ENCODE data around the gene TSPAN1. TPM values are rescaled to one million over a fixed set of nuclear protein-coding genes. Genes with fewer than 3 reads are reported as not detected.
"Not testable (repeated sequence)": the region's sequence is repeated elsewhere in the genome, so short reads cannot be mapped to it uniquely, and the experiment has no call there.

TSPAN1 gene
- total RNA-seq, 1 experiment from 2014 or later: not detected

- no peaks in the 10 kb centered on the region for H3K9me3 ChIP-seq (ENCODE audit: low read depth, low read length, poor library complexity, severe bottlenecking)
- CTCF ChIA-PET: interaction anchor here (0.7 kb wide), 1 partner anchor 27 kb away, joined by 4 read pairs; no protein-coding TSS in a partner anchor
- no peaks in the 10 kb centered on the region for H3K36me3 ChIP-seq (ENCODE audit: insufficient read depth, low read length, poor library complexity, severe bottlenecking)
- intact Hi-C loops (cut with micrococcal nuclease; ENCODE audit: unreplicated experiment): no loop called here
- TF ChIP-seq, protein P1, sequence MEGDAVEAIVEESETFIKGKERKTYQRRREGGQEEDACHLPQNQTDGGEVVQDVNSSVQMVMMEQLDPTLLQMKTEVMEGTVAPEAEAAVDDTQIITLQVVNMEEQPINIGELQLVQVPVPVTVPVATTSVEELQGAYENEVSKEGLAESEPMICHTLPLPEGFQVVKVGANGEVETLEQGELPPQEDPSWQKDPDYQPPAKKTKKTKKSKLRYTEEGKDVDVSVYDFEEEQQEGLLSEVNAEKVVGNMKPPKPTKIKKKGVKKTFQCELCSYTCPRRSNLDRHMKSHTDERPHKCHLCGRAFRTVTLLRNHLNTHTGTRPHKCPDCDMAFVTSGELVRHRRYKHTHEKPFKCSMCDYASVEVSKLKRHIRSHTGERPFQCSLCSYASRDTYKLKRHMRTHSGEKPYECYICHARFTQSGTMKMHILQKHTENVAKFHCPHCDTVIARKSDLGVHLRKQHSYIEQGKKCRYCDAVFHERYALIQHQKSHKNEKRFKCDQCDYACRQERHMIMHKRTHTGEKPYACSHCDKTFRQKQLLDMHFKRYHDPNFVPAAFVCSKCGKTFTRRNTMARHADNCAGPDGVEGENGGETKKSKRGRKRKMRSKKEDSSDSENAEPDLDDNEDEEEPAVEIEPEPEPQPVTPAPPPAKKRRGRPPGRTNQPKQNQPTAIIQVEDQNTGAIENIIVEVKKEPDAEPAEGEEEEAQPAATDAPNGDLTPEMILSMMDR (conservative IDR thresholded peaks at IDR 0.05; ENCODE audit: low read depth, low read length): no peak
- TF ChIP-seq EZH2 (IDR thresholded peaks at IDR 0.05; ENCODE audit: borderline replicate concordance, low read depth, low read length, poor library complexity, severe bottlenecking): no peak
- no peak overlapping the region for H3K4me3 ChIP-seq (ENCODE audit: low read depth, low read length, poor library complexity, severe bottlenecking)
- POLR2A ChIA-PET (ENCODE audit: low non-redundant PET): no interaction called here
- no peaks in the 10 kb centered on the region for H3K4me1 ChIP-seq (ENCODE audit: insufficient read depth, low read length, poor library complexity, severe bottlenecking)
- DNase-seq (ENCODE audit: low spot score): no peak
- no peak overlapping the region for H3K27ac ChIP-seq (ENCODE audit: low read depth, low read length, poor library complexity, severe bottlenecking)
- BruUV-seq (replicated peaks): no TSS peak
- H3K27me3 ChIP-seq (replicated peaks; ENCODE audit: insufficient read depth, low read depth, low read length, poor library complexity): no peaks in the 10 kb centered on the region
Measured at GRCh38 chr1:46219551-46220520, 44.9 kb downstream of the TSPAN1 start.

DNA sequence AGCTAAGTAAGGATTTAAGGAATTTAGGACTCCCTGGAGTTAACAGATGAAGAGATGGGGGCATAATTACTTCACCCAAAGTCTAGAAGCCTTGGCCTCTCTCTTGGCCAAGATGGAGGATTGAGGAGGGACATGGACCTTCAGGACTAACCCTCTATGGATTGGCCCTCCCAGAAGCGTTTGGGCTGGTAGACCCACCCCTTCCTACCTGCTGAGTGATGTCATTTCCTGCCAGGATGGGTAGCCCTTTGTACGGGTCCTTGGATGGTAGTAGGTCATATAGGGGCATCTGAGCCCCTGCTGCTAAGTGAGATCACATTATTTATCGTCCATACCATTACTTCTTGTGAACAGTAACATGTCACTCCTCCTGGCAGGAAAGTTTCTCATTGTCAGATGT is 45.9 kb downstream of the TSPAN1 start:
- ChIA-PET POLR2A (ENCODE audit: low non-redundant PET) (no interaction called here), CTCF (interaction anchor here (0.7 kb wide), 1 partner anchor 26 kb away, joined by 4 read pairs; no protein-coding TSS in a partner anchor)
- BruUV-seq (replicated peaks): no TSS peak
- Histone ChIP-seq H3K9me3 (ENCODE audit: low read depth, low read length, poor library complexity, severe bottlenecking) (no peaks in the 10 kb centered on the region), H3K36me3 (ENCODE audit: insufficient read depth, low read length, poor library complexity, severe bottlenecking) (no peaks in the 10 kb centered on the region), H3K27me3 (replicated peaks; ENCODE audit: insufficient read depth, low read depth, low read length, poor library complexity) (no peaks in the 10 kb centered on the region), H3K4me3 (ENCODE audit: low read depth, low read length, poor library complexity, severe bottlenecking) (no peak overlapping the region), H3K4me1 (ENCODE audit: insufficient read depth, low read length, poor library complexity, severe bottlenecking) (no peaks in the 10 kb centered on the region), H3K27ac (ENCODE audit: low read depth, low read length, poor library complexity, severe bottlenecking) (no peak overlapping the region)
- TF ChIP-seq, protein P1 (conservative IDR thresholded peaks at IDR 0.05; ENCODE audit: low read depth, low read length): no peak
- TF ChIP-seq EZH2 (IDR thresholded peaks at IDR 0.05; ENCODE audit: borderline replicate concordance, low read depth, low read length, poor library complexity, severe bottlenecking): no peak
- DNase-seq (ENCODE audit: low spot score): no peak
- intact Hi-C loops (cut with micrococcal nuclease; ENCODE audit: unreplicated experiment): no loop called here

GRCh38 chr1:46221749-46222148 is 46.9 kb downstream of the TSPAN1 start:
- BruUV-seq (replicated peaks): no TSS peak
- intact Hi-C loops (cut with micrococcal nuclease; ENCODE audit: unreplicated experiment): no loop called here
- ChIA-PET POLR2A (ENCODE audit: low non-redundant PET) (no interaction called here), CTCF (no interaction called here)
- no peak for DNase-seq (ENCODE audit: low spot score)
- Histone ChIP-seq H3K27ac (ENCODE audit: low read depth, low read length, poor library complexity, severe bottlenecking) (no peak overlapping the region), H3K36me3 (ENCODE audit: insufficient read depth, low read length, poor library complexity, severe bottlenecking) (no peaks in the 10 kb centered on the region), H3K9me3 (ENCODE audit: low read depth, low read length, poor library complexity, severe bottlenecking) (no peaks in the 10 kb centered on the region), H3K4me3 (ENCODE audit: low read depth, low read length, poor library complexity, severe bottlenecking) (no peak overlapping the region), H3K4me1 (ENCODE audit: insufficient read depth, low read length, poor library complexity, severe bottlenecking) (no peaks in the 10 kb centered on the region), H3K27me3 (replicated peaks; ENCODE audit: insufficient read depth, low read depth, low read length, poor library complexity) (no peaks in the 10 kb centered on the region)
- no peak for TF ChIP-seq EZH2 (IDR thresholded peaks at IDR 0.05; ENCODE audit: borderline replicate concordance, low read depth, low read length, poor library complexity, severe bottlenecking)
- TF ChIP-seq, protein P1 (conservative IDR thresholded peaks at IDR 0.05; ENCODE audit: low read depth, low read length): no peak

- BruUV-seq (replicated peaks); H3K27ac ChIP-seq (ENCODE audit: low read depth, low read length, poor library complexity, severe bottlenecking); H3K9me3 ChIP-seq (ENCODE audit: low read depth, low read length, poor library complexity, severe bottlenecking); H3K4me3 ChIP-seq (ENCODE audit: low read depth, low read length, poor library complexity, severe bottlenecking); H3K27me3 ChIP-seq (replicated peaks; ENCODE audit: insufficient read depth, low read depth, low read length, poor library complexity); DNase-seq (ENCODE audit: low spot score); POLR2A ChIA-PET (ENCODE audit: low non-redundant PET); H3K36me3 ChIP-seq (ENCODE audit: insufficient read depth, low read length, poor library complexity, severe bottlenecking); H3K4me1 ChIP-seq (ENCODE audit: insufficient read depth, low read length, poor library complexity, severe bottlenecking): not testable (repeated sequence)
- CTCF ChIA-PET: interaction anchor here (0.5 to 2.2 kb wide), 14 partner anchors 9 to 1434 kb away, joined by 3 to 11 read pairs (median 3); partner anchors contain the start of gene POMGNT1
- intact Hi-C loops (cut with micrococcal nuclease; ENCODE audit: unreplicated experiment): loop anchor here (1.0 kb wide), 1 partner anchor 186 kb away; no protein-coding TSS in a partner anchor
Measured at GRCh38 chr1:46223055-46223454, 48.2 kb downstream of the TSPAN1 start.
